Forelimb muscle (tissue), 1 donor: ENCODE results near the gene SRCIN1. TPM values are rescaled to one million over a fixed set of nuclear protein-coding genes. Genes with fewer than 3 reads are reported as not detected.

Experiments
- DNase-seq: peaks from one replicate; pipeline ENCODE4 v3.0.0-alpha.2; 2013; ENCODE audit warnings: low read depth
- polyA plus RNA-seq: library from polyadenylated mRNA; unstranded; fragments of 120-200 nt; gene quantifications from one replicate; pipeline ENCODE4 v1.2.1, GENCODE V29; 2013; ENCODE audit not compliant: insufficient read length

Gene SRCIN1
- polyA plus RNA-seq, 1 donor: 0.96 TPM

- DNase-seq: no peak
These were observed 12.4 kb upstream of the SRCIN1 start for GRCh38 chr17:38617967-38618760.

GRCh38 chr17:38617074-38617860 is 11.5 kb upstream of the SRCIN1 start:
- no peak for DNase-seq

- DNase-seq: no peak
These were observed 10.6 kb upstream of the SRCIN1 start for GRCh38 chr17:38616361-38616760.

- no peak for DNase-seq
These were observed 8.4 kb upstream of the SRCIN1 start for GRCh38 chr17:38613981-38614779.

GRCh38 chr17:38613525-38613980 is 7.8 kb upstream of the SRCIN1 start:
- no peak for DNase-seq

- no peak for DNase-seq
These were observed 6.2 kb upstream of the SRCIN1 start for GRCh38 chr17:38611872-38612376.

- DNase-seq: no peak
These were observed 5.5 kb upstream of the SRCIN1 start for GRCh38 chr17:38611070-38611786.

GRCh38 chr17:38609280-38610031 is 3.7 kb upstream of the SRCIN1 start:
- DNase-seq: no peak

- no peak for DNase-seq
These were observed 2.9 kb upstream of the SRCIN1 start for GRCh38 chr17:38608648-38609047.

- DNase-seq: no peak
These were observed 1.2 kb upstream of the SRCIN1 start for GRCh38 chr17:38606646-38607611.

GRCh38 chr17:38605411-38605840 is 326 bp downstream of the SRCIN1 start:
- DNase-seq: no peak

- no peak for DNase-seq
These were observed 1.0 kb downstream of the SRCIN1 start for GRCh38 chr17:38604479-38605403.

- no peak for DNase-seq
These were observed 1.8 kb downstream of the SRCIN1 start for GRCh38 chr17:38603786-38604478.

GRCh38 chr17:38602956-38603785 is 2.6 kb downstream of the SRCIN1 start:
- no peak for DNase-seq

- DNase-seq: no peak
These were observed 3.3 kb downstream of the SRCIN1 start for GRCh38 chr17:38602453-38602852.

GRCh38 chr17:38601539-38602351 is 4.0 kb downstream of the SRCIN1 start:
- no peak for DNase-seq
